Measurements from ENCODE around the gene ARID4B.
A peak's percentile ranks its signal among the peaks of the same experiment; 100 is the strongest.

GRCh38 chr1:235253219-235253962, 74.6 kb downstream of the ARID4B start:
- peak; percentile 51 for TF ChIP-seq POLR2AphosphoS5 (IDR thresholded peaks at IDR 0.05)
- peak; percentile 70 to 89 (median 74) for TF ChIP-seq CTCF (IDR thresholded peaks at IDR 0.05)
- no peak for TF ChIP-seq POLR2A (IDR thresholded peaks at IDR 0.05)

Measured in gastroesophageal sphincter (tissue), 3 donors.